GM18873 (cell line): ENCODE results near the gene KIF24.
"Not testable (repeated sequence)": the region's sequence is repeated elsewhere in the genome, so short reads cannot be mapped to it uniquely, and the experiment has no call there.

ENCODE experiments used
- ATAC-seq: cut with Tn5 transposase; IDR thresholded peaks from one replicate; pipeline ENCODE4 v1.9.1; 2021; ENCODE audit warnings: mild to moderate bottlenecking, moderate library complexity, moderate number of reproducible peaks; ENCODE audit not compliant: unreplicated experiment, low FRiP score

KIF24 gene, protein sequence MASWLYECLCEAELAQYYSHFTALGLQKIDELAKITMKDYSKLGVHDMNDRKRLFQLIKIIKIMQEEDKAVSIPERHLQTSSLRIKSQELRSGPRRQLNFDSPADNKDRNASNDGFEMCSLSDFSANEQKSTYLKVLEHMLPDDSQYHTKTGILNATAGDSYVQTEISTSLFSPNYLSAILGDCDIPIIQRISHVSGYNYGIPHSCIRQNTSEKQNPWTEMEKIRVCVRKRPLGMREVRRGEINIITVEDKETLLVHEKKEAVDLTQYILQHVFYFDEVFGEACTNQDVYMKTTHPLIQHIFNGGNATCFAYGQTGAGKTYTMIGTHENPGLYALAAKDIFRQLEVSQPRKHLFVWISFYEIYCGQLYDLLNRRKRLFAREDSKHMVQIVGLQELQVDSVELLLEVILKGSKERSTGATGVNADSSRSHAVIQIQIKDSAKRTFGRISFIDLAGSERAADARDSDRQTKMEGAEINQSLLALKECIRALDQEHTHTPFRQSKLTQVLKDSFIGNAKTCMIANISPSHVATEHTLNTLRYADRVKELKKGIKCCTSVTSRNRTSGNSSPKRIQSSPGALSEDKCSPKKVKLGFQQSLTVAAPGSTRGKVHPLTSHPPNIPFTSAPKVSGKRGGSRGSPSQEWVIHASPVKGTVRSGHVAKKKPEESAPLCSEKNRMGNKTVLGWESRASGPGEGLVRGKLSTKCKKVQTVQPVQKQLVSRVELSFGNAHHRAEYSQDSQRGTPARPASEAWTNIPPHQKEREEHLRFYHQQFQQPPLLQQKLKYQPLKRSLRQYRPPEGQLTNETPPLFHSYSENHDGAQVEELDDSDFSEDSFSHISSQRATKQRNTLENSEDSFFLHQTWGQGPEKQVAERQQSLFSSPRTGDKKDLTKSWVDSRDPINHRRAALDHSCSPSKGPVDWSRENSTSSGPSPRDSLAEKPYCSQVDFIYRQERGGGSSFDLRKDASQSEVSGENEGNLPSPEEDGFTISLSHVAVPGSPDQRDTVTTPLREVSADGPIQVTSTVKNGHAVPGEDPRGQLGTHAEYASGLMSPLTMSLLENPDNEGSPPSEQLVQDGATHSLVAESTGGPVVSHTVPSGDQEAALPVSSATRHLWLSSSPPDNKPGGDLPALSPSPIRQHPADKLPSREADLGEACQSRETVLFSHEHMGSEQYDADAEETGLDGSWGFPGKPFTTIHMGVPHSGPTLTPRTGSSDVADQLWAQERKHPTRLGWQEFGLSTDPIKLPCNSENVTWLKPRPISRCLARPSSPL (N-terminal part only)

DNA sequence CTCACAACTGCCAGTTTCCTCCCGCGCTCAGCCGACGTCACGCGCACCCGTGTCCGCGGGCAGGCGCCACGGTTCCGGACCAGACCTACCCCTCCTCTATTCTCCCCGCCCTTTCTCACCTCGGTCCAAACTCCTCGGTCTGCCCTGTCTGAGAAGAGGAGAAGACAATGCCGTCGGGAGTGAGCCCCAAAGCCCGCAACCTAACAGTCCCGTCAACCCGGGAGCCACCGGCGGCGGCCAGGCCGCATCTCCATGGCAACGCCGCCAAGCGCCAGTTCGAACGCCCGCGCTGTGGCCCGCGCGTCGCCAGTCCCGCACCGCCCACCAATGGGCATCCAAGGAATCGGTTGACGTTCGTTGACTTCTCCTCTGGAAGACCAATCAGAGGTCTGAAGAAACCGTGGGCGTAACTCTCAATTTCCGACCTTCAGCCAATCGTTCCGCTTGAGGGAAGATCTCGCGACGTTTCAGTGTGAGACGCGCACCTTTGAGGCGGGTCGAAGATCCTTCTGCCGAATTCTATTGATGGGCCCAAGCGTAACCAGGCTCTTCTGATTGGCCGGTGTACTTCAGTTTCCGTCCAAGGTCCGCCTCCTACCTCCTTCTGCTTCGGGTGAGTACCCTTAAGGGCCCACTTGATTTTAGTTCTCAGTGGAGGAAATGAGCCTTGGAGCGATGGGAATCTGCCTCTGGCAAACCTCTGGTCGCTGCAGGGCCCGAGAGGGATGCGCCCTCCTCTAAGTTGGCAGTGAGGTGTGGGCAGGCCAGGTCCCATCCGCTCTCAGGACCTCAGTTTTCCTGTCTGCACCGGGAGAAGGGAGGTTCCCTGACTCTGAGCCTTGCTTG lies at the start of gene KIF24, which contains the start of gene NUDT2:
KIF24 (minus strand) TSS at position 282 of the 846 bp plus-strand sequence. CDS start 17,922 bp downstream, outside the sequence.
NUDT2 (plus strand) TSS at position 583 of the 846 bp plus-strand sequence. CDS start 9,471 bp downstream, outside the sequence.
- ATAC-seq, result peak; percentile 92

DNA sequence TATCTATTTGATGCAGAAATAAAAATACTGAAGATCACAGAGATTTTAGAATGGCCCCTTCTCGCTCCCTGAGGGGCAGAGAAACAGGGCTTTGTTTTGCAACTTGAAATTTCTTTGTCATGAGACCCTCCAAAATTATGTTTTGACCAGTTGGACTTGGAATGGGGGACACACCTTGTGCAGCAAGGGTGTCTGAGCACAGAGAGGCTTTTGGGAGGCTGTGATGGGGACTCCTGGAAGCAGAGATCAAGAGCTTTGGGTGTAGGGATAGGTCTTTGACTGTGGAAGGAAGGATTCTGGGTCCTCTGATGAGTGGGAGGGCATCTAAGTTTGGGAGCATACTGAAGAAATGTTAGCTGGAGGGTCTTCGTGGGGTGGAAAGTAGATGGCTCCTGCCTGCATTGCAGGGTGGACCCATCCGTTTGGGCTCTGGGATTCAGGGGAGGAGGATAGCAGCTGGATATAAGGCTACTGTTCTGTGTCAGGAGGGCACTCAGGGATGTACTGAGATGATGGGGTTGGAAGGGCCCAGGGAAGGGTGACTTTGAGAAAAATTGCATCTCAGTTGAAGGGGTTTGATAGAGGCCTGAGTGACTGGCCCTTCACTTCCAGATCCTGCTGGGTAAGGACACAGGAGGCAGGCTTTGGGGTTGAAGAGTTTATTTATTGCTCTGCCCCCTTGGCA lies 49.5 kb upstream of the KIF24 start:
- ATAC-seq, result no peak

DNA sequence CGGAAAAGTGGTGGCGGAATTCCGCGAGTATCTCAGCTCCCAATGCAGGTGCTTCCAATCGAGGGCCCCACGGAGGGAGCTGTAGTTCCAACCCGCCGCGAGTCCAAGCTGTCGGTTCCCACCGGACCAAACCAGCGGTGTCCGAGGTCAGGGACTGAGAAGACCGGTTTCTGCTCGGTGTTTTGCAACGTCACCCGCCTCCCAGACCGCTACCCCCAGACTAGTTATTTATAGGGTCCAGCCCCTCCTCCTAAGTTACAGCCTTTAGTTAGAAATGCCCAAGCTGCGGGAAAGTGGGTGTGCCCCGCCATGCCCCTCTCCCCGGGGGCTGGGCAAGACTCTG lies 48.3 kb upstream of the KIF24 start:
- no peak for ATAC-seq

DNA sequence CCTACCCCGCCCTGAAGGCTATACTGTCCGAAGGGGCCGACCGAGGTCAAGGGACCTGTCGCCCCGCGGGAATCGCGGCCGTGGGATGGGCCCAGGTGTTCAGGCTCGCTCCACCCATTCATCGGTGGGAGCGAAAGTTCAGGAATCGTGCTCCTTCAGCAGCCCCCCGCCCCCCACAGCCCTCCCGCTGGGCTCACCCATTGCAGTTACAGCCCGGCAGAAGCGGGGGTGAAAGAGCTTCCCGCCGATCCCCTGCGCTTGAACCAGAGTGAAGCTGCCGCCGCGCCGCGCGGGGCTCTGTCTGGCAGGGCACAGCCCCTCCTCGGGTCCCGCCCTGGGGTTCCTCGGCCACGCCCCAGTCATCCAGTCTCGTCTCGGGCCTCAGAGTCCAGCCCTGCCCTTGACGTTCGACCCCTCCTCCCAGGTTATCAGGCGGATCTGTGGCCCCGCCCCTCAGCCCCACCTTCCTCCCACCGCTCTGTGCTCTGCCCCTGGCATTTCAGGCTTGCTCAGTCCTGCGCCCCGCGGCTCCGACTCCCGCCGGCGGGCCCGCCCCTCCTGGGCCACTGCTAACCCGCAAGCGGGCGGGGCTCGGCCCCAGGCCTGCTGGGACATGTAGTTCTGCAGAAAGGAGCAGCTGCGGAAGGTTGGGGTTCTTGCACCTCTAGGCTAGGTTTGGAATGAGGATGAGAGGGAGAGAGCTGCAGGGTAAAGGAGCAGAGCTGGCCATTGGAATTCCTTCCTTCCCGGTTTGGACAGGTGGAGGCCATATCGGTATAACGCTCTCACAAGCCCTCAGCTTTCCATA lies 47.7 kb upstream of the KIF24 start, which contains the start of gene MYORG:
MYORG (minus strand) TSS at position 303 of the 808 bp plus-strand sequence. CDS start 3,955 bp downstream, outside the sequence.
- peak; percentile 69 for ATAC-seq

DNA sequence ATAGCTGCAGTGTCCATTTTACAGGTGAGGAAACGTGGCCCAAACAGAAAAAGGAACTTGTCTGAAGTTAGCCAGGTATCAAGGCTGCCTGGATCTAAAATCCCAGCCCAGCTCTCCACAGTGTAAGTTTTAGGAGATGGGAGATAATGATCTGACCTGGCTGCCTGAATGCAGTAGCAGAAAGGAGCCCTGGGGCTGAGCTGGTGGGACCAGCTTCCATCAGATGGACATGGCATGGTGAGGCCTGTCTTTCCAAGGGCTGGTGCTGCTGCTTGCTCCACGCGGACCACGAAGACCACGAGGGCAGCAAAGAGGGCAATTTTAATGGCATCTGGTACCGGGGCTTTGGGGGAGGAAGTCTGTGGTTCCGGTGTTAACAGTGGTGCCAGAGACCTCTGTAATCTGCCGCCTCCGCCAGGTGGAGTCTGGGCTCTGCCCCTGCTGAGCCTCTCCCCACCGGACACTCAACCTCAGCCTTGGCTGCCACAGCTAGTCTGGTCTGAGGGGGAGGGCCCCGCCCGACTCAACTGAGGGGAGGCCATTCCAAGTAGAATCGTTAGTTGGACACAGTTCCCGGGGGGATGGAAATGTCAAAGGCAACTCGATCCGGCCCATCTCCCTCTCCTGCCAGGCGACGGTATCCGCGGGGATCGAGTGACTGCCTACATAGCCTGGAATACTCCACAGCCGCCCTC lies 47.0 kb upstream of the KIF24 start:
- no peak for ATAC-seq

DNA sequence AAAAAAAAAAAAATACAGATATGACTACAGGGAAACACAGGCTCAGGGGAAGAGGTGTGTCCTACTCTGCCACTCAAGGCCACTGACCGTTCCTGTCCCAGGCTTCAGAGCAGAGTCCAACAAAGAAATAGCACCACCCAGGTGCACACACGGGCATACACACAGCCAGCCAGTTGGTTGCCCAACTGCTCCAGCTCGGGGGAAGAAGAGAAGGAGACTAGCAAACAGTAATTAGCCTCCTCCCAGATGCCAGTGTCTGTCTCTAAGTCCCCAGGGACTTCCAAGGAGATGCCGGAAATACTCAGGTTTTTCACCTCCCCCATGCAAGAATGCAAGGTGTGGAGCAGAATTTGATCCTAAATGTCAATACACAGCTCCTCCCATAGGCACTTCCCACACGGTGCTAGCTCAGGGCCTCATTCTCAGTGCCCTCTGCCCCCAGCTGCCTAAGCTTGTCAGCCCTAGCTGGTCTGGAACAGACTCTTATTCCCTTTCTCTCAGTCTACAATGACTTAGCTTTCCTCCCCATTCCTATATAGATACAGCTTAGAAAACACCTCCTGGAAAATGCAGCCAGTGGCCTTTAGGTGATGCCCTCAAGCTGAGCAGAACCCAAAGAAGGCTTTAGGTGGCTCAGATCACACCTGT lies 46.0 kb upstream of the KIF24 start:
- no peak for ATAC-seq

DNA sequence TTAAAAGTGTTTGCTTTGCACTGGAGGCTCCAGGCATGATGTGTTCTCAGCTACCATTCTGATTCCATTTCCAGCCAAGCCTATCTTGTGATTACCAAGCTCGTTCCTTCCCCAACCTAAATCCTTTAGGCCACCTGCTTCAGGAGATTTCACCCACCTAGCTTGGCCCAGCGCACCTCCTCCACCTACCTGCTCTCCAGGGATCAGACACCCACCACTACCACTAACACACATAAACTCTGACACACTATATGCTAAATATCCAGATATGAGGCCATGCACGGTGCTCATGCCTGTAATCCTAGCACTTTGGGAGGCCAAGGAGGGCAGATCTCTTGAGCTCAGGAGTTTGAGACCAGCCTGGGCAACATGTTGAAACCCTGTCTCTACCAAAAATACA lies 45.3 kb upstream of the KIF24 start:
- no peak for ATAC-seq

DNA sequence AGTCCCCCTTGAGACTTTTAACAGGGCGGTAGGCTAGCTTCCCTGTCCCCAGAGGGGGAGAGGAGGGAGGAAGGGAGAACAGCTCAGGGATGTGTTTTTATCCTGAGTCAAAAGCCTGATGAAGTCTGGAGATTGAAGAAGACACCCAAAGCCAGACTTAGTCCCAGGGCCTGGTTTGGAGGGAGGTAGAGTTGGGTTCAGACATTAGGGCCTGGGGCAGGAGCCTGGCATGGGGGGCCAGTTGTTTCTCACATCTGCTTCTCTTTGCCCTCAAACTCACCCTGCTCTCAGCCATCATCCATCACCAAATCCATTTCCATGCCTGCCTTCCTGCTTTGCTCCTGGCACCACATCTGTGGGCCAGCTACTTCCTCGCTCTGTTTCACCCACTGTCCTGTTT lies 44.7 kb upstream of the KIF24 start:
- no peak for ATAC-seq

DNA sequence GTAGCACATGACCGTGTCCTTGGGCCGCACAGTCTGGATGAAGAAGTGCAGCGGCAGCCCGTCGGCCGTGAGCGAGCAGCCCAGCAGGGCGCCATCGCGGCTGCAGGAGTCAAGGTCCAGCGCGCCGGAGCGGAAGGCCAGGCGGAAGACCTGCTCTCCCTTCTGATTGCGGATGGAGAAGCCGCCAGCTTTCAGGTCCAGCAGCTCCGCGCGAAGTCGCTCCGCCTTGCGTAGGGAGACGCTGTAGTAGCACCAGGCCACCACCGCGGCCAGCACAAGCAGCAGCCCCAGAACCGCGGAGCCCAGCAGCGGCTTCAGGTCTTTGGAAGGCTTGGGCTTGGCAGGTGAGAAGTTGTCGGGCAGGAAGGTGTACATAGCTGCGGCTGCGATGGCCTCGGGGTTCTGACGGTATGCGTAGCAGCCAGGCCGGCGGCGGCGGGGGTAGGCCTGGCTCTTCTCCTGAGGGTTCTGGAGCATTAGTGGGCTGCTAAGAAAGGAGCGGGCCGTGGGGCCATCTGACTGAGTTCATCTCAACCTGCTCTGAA lies 43.5 kb upstream of the KIF24 start:
- ATAC-seq, result no peak

DNA sequence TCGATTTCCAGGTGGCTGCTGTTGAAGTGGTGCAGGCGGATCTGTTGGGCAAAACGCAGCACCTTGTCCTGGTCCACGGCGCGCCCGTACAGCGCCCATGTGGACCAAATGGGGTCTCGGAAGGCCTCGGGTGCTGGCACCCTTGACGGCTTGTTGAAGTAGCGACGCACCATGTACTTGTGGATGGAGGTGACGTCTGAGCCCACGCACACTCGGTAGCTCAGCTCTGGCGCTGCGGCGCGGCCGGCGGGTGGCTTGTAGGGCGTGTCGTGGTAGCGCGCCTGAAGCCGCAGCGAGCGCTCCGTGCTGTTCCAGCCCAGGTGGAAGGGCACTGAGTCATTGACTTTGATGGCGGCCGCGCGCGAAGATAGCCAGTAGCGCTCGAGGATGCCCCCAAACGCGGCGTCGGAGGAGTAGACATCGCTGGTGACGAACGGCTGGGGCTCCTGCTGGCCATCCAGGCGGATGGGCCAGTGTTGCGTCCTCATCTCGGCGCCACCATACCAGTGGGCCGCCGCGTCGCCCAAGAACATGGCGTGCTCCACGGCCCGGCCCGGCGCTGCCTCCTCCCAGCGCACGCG lies 42.9 kb upstream of the KIF24 start:
- ATAC-seq, result no peak

DNA sequence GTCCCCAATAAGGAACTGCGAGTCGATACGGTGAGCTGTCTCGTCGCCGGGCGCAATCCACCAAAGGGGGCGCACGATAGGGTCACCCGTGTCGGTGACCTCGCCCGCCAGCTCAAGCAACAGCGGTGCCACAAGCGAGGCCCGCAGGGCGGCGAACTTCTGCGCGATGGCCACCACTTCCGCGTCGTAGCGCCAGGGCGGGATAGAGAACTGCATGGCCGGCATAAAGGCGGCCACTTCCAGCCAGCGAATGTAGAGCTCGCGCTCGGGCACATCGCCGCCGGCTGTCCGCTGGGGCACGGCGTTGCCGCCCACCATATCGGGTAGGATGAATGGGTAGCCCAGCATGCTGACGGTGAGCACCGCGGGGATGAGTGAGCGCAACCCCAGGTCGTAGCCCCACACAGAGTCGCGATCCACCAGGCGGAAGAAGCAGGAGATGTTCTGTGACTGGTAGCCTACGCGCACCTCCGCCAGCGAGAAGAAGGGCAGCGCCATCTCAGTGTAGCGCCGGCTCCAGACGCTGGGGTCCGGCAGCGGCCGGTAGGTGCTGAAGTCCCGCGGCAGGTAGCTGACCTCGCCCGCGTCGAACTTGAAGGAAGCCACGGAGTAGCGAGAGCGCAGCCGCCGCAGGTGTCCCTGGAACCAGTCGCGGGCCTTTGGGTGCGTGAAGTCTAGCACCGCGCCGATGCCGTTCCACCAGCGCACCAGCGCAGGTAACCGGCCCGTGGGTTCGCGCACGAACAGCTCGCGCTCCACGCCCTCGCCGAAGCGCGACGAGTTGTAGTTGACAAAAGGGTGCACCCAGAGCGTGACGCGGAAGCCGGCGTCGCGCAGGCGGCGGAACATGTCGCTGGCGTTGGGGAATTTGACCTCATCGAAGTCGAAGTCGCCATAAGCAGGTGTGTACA lies 42.2 kb upstream of the KIF24 start:
- ATAC-seq, result no peak

DNA sequence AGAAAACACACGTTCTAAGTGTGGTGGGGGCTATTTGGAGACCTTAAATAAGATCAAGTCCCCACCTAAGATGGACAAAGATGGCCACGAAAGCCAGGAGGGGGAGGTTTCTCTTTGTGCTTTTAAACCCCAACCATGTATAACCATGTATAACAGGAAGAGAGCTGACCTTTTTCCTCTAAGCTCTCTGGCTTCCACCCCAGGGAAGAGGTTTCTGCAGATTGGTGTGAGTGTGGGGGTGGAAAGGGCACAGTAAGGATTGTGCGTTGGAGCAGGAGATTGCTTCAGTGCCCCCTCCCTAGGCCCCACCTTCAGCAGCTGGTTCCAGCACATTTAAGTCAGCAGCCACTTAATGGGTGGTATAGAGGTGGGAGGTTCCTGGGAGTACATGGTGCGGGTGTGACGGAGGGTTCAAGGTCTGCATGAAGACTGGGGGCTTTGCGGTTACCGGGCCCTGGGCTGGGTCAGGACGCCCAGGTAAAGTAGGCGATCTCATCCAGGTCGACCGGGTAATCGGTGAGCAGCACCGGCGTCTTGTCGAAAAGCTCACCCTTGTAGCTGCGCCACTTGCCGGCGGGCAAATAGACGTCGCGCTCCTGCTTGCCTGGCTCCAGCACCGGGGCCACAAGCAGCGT lies 41.4 kb upstream of the KIF24 start:
- no peak for ATAC-seq

DNA sequence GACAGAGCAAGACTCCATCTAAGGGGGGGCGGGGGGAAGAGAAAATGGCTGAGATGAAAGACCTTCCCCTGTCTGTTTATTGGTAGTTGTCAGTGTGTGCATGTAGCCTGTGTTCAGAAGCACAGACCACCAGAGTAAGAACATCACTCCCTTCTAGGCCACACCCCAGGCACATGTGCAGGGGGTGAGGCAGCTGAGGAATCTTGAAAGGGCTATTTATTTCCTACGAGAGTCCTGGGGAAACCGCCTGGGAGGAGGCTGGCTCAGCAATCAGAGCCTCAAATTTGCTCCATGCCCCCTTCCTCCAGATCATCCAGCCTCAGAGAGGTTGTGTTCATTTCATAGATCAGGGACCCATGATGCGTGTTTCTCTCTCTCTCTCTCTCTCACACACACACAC lies 40.6 kb upstream of the KIF24 start:
- no peak for ATAC-seq

DNA sequence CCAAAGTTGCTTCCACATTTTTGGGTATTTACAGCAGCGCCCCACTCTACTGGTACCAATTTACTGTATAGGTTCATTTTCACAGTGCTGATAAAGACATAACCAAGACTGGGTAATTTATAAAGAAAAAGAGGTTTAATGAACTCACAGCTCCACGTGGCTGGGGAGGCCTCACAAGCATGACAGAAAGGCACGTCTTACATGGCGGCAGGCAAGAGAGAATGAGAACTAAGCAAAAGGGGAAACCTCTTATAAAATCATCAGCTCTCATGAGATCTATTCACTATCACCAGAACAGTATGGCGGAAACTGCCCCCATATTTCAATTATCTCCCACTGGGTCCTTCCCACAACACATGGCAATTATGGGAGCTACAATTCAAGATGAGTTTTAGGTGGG lies 39.7 kb upstream of the KIF24 start:
- not testable (repeated sequence) for ATAC-seq
